ENCODE results near the gene LMTK2.

LMTK2 gene

DNA sequence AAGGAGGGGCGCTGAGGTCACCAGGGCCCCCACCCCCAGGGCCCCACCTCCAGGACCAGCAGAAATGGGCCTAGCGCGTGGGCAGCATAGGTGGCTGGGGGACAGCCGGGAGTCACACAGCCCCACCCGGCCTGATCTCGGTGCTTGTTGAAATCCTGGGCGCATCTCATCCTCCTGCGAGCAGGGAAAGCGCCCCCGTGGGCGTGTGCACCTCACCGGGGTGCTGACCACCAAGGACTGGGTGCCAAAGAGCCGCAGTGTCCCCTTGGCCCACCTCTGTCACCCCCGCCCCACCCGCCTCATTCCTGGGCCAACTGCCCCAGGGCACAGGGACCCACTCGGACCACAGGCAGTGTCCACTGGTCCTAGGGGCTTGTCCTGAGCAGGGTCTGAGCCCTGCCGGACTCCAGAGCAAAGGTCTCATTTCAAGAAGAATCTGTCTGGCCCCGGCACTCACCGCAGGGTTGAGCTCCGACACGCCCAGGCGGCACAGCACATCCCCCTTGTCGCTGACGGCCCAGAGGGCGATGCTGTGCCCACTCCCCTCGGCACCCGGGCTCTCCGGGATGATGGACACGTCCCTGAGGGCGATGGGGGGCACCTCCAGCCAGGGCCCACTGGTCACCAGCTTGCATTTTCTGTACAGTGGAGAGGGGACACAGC is 116.0 kb downstream of the LMTK2 start:
- TF ChIP-seq, protein P1, sequence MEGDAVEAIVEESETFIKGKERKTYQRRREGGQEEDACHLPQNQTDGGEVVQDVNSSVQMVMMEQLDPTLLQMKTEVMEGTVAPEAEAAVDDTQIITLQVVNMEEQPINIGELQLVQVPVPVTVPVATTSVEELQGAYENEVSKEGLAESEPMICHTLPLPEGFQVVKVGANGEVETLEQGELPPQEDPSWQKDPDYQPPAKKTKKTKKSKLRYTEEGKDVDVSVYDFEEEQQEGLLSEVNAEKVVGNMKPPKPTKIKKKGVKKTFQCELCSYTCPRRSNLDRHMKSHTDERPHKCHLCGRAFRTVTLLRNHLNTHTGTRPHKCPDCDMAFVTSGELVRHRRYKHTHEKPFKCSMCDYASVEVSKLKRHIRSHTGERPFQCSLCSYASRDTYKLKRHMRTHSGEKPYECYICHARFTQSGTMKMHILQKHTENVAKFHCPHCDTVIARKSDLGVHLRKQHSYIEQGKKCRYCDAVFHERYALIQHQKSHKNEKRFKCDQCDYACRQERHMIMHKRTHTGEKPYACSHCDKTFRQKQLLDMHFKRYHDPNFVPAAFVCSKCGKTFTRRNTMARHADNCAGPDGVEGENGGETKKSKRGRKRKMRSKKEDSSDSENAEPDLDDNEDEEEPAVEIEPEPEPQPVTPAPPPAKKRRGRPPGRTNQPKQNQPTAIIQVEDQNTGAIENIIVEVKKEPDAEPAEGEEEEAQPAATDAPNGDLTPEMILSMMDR (IDR thresholded peaks at IDR 0.05): no peak

DNA sequence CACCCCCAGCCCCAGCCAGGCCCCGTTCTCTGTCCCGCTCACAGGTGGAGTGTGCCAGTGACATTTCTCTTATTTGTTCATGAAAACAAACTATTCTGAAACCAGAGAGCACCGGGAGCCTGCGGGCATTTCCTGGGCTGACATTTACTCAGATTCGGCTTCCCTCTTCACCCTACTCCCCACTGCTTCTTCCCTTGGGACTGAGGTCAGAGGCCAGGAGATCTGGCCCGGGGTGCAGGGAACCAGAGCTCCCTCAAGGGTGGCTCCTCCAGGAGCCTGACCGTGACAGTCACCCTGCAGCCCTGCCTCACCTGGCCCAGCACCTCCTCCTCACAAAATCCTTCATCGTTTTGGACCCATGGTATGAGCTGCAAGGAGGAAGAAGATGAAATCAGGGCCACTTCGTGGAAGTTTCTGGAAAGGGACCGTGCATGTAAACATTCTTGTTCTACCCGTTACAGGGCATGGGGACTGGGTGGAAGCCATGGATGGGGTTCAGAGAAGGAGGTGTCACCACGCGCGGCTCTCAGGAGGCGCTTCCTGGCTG is 116.8 kb downstream of the LMTK2 start:
- TF ChIP-seq, protein P1 (IDR thresholded peaks at IDR 0.05): no peak

DNA sequence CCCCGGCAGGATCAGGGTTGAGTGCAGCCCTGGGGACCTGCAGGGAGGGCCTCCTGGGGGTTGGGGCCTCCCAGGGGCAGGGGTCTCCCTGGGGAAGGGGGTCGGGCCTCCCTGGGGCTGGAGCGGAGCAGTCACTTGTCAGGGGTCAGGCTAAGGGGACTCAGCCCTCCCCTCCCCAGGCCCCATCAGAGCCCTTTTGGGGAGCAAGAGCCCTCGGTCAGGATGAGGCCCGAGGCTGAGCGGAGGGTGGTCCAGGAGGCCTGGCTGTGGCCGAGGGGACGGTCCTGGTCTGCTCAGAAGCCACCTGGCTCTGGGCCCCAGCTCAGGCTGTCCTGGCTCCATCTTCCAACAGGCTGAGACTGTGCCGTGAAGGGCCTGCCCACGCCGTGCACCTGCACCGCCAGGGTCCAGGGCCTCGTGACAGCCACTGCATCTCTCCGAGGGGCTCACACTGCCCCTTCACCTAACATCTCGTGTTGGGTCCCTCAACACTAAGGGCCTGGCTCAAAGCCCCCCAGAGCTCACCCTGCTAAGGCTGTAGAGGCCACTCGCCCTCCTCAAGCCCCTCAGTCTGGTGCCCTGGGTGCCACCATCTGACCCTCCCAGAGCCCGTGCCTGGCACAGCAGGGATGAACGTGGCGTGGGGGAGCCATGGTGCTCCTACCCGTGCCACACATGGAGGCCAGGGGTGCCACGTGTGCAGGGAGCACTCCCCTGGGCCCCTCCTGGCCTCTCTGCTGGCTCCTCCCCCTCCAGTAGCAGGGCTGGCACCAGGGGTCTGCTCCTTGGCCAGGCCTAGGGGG is 117.4 kb downstream of the LMTK2 start:
- TF ChIP-seq, protein P1 (IDR thresholded peaks at IDR 0.05): no peak

DNA sequence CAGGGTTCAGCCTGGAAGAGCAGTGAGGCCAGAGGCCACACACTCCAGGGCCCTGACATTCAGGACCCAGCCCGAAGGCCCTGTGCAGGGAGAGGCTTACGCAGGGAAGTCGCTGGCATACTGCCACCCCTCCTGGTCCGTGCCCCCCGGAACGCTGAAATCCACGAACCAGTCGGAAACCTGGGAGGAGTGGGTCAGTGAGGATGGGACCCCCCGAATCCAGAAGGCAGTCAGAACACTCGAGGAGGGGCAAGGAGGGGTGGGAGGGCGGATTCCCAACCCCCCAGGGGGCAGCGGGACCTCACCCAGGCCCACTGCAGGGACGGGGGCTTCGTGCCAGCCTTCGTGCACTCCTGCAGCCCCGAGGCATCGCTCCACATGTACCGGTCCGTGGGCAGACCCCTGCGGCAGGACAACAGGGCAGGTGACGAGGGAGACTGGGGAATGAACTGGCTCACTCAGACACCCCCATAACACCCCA is 118.1 kb downstream of the LMTK2 start:
- TF ChIP-seq, protein P1 (IDR thresholded peaks at IDR 0.05): no peak

DNA sequence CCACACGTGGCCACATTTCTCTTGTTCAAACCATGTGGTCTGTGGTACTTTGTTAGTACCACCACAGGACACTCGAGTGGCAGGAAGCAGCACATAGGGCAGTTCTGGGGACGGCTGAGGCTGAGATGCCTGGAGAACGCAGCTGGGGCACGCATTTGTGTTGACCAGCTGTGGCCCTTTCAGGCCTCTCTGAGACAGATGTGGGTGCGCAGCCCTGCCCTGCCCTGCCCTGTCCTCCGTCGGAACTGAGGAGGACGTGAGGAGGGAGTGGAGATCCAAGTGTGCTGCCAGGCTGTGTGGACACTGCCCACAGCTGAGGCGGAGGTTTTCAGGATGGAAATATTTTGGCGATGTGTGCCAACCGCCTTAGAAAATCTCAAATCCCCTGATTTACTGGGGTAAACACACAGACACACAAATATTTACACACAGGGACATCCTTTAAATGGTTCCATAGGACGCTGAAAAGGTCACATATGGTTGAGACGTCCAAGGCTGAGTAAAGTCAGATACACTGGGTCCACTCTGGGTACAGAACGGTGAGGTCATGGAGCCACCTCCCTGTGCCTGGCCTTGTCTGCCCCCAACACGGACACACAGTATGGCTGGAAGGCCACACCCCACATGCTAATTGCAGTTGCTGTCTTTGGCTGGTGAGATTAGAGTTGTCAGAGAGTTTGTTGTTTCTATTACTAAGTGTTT is 119.4 kb downstream of the LMTK2 start:
- TF ChIP-seq, protein P1 (IDR thresholded peaks at IDR 0.05): no peak

DNA sequence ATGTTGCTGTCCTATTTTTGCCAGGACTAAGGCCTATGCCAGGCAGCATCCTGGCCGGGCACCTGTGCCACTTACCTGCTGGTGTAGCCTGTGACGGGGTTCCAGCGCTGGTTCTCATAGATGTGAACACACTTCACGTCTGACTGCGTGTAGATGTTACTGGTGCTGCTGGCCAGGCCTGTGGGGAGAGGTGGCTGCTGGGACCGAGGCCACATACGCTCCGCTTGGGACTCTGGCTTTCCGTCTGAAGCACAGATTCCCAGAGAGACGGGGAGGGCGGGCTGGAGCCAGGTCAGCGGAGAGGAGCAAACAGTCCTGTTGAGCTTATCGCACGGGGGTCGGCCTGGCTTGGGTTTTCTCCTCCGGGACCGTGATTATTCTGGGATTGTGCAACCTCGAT is 121.3 kb downstream of the LMTK2 start:
- TF ChIP-seq, protein P1 (IDR thresholded peaks at IDR 0.05): no peak

DNA sequence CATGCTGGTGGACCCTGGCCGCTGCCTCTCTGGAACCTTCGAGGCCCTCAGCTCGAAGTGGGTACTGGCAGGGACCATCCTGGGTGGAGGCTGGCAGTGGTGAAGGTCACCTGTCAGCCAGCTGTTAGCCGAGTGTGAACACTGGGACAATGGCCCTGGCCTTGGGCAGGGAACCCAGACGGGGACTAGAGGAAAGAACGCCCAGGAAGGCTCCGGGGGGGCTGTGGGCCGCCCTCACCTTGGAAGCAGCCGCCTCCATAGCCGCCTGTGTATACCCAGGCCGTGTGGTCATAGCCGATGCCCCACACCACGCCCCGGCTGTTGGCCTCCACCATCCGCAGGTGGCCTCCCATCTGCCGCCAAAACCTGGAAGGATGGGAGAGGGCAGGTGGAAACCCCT is 122.1 kb downstream of the LMTK2 start:
- TF ChIP-seq, protein P1 (IDR thresholded peaks at IDR 0.05): no peak

Data from LNCAP (cell line).